Left hindlimb (tissue), 1 donor: Measurements from ENCODE around the gene KCNK10.
"Not testable (repeated sequence)": the region's sequence is repeated elsewhere in the genome, so short reads cannot be mapped to it uniquely, and the experiment has no call there.

Source experiments
- DNase-seq: peaks from one replicate; pipeline ENCODE4 v3.0.0-alpha.2; 2018

KCNK10 gene

DNA sequence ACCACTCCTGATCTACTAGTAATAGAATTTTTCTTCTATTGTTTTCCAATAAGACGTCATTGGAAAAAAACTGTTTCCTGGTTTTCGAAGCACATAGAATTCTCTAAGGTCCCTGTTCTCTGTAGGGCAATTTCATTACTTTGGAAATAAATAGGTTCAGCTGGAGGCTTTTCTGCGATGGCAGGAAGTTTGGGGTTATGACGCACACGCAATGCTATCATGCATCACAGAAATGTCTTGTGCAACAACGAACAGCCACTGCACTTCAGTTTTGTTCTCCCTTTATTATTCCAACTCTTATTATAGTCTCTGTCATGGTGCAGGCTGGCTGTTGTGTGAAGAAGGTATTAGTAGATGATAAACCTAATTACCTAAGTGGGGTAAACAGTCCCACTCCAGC lies 59.0 kb downstream of the KCNK10 start:
- DNase-seq: no peak

DNA sequence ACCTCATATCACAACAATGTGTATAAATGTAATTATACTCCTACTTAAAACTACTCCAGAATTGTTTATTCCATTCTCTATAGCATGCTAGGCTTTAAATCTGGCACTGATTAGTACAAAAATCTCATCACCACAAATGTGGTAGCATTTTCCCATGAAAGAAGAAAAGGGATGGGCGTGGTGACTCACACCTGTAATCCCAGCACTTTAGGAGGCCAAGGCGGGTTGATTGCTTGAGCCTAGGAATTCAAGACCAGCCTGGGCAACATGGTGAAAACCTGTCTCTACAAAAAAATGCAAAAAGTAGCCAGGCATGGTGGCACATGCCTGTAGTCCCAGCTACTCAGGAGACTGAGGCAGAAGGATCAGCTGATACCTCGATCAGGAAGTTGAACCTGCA lies 61.8 kb downstream of the KCNK10 start:
- DNase-seq: not testable (repeated sequence)

GRCh38 chr14:88258021-88258420 lies 65.0 kb downstream of the KCNK10 start:
- DNase-seq: no peak

DNA sequence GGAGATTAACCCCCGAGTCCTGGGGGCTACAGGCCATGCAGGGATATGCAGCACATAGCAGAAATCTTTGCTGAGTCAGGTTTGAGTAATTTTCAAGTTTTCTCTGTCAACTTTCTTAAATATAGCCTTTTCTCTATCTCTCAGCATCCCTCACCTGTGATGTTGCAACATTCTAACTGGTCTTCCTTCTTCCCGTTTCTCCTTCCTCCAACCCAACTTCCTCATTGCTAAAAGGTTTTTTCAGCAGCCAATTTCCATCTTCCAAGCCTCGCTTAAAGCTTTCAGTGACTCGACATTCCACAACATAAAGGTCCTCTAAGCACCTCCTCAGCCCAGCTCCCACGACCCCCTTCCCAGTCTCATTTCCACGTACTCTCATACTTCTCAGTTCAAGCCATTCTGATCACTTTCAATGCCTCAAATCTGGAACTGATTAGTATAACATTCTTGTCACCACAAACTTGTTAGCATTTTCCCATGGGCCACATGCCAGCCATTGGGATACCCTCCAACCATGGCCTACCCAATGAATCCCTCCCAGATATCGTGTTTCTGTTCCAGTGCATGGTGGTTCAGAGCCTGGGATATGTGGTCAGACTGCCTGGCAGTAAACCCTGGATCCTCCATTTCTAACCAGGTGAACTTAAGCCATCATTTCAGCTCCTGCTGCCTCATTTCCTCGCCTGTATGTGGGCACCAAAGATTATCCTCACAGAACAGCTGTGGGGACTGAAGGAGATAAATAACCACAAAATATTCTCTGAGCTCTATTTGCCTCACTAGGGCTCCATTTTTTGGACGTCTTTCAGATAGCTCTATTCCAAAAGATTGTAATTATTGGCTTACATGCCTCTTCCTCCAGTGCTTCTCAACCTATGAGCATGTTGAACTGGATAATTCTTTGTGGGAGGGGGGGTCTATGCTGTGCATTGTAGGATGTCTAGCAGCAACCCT lies 65.8 kb downstream of the KCNK10 start:
- peak; percentile 57 for DNase-seq

GRCh38 chr14:88255798-88256197 lies 67.3 kb downstream of the KCNK10 start:
- no peak for DNase-seq

DNA sequence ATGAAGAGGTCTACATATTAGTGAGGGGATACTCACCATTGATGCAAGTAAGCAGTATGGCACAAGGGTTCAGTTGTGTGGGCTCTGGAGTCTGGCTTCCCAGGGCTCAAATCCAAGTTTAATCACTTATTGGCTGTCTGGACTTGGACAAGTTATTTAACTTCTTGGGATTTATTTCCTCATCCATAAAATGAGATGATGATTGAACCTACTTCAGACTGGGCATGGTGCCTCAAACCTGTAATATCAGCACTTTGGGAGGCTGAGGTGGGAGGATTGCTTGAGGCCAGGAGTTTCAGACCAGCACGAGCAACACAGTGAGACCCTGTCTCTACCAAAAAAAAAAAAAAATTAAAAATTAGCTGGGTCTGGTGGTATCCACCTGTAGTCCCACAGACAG lies 67.9 kb downstream of the KCNK10 start:
- no peak for DNase-seq

DNA sequence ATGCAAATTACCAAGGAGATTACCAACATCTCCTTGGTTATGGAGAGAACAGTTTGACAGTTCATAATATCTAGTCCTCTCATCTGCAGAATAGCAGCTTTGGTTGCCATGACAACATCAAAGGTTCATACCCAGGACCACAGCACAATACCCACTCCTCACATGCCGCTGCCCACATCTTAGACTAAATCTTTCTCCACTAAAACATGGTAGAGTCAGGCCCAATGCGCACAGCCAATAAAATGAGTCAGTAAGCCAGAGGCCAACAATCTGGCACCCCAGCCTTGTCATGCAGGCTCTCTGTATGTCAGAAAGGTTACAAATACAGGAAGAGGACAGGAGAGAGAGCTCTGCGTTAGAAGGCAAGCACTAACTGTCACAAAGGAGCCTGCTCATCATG lies 70.6 kb downstream of the KCNK10 start:
- no peak for DNase-seq

- DNase-seq: no peak
Observed at GRCh38 chr14:88251650-88252049, 71.4 kb downstream of the KCNK10 start.

- DNase-seq: no peak
Observed at GRCh38 chr14:88249266-88249665, 73.8 kb downstream of the KCNK10 start.

- no peak for DNase-seq
Observed at GRCh38 chr14:88248606-88249005, 74.5 kb downstream of the KCNK10 start.

- no peak for DNase-seq
Observed at GRCh38 chr14:88247228-88247627, 75.8 kb downstream of the KCNK10 start.

DNA sequence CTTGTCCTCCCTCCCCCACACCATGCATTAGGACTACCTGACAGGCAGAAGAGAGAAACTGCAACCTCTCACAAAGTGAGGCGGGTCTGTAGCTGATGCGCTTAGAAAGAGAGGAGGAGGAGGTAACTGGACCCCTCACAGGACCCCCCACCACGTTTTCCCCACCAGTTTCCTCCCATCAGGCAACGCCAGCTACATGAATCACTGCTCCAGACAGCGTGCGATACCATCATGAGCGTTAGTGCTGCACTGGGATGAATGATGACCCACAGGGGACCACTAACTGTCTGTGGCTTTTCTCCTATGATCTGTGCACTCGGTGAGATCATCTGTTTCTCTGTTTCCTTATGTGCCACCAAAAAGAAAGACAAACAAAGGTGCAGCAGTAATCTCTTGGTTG lies 77.7 kb downstream of the KCNK10 start:
- DNase-seq: no peak

DNA sequence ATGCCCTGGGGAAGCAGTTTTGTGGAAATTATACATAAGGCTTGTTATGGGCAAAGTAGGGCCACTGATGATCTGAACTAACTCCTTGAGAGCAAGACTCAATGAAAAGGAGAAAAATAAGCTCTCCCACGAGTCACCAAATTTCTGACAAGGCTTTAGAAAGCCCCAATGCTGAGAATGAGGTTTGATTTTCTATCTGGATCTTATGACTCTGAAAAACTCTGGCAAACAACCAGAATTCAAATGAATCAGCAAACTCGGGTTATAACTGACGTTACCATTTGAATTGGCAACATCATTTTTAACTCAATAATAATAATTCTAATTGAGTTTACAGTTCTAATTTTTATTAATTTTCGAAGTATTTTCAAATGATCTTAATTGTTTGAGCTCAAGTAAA lies 79.1 kb downstream of the KCNK10 start:
- no peak for DNase-seq

DNA sequence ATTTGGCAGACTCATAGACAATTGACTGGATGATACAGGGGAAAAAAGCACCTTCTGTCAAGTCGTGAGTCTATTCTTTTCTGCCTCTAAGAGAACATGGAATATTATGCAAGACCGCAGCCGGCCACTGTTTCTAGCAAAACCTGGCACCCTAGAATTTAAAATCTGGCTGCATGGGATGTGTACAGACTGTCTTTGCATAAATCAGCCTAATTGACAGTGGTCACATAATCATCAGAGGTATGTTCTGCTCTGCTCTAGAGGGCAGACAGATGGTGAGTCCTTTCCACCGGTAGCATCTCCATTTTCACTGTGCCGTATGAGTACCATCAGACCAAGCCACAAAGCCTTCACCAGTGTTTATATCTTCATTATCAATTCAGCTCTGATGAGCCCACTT lies 80.6 kb downstream of the KCNK10 start:
- no peak for DNase-seq

DNA sequence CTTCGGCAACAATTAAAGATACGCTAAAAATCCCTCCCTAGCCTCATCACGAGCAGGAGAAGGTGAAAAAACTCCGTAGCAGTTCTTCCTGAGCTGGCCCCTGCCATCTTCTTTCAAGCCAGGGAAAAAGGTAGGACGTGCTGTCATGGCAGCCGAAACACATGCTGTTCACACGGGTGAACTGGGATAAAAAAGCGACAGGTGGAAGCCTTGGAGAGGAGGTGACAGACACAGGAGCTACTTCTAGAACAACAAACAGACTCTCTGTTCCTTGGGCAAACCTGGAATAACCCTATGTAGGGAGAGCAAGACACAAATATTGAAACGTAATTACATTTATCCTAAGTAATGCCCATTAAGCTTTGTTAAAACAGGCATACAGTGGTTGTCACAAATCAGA lies 81.3 kb downstream of the KCNK10 start:
- no peak for DNase-seq

- no peak for DNase-seq
Observed at GRCh38 chr14:88234442-88234841, 88.6 kb downstream of the KCNK10 start.

DNA sequence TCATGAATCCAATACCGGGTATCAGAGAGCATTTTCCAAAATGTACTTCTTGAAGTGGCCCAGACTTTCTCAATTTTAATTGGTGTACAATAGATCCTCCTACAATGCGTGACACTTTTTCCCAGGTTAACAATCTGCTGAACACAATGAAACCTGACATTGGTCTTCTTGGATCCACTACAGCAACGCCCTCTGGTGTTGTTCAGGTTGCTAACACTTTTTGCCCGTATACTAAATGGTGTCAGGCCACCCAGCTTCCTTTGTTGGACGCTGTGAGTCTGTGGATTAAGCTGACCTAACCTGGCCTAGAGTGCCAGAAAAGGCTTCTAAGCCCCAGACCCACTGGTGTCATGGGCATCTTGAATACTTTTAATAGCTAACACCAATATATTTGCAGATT lies 89.2 kb downstream of the KCNK10 start:
- DNase-seq: no peak

DNA sequence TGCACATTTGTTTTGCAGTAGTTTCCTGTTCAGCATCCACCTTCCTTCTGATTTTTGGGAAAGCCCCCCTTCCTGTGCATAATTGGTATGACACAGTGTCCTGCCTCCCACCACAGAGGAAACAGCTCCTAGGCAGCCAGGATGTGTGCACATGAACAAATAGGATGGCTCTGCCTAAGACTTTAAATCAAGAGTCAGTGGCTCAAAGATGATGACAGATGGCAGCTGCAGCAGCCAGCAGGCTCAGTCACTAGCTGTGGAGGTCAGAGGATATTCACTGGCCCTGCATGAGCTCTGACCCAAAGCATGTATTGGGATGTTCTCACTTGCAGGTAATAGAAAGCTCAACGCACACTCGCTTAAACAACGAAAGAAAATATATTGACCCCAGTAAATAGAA lies 90.3 kb downstream of the KCNK10 start:
- DNase-seq: no peak

DNA sequence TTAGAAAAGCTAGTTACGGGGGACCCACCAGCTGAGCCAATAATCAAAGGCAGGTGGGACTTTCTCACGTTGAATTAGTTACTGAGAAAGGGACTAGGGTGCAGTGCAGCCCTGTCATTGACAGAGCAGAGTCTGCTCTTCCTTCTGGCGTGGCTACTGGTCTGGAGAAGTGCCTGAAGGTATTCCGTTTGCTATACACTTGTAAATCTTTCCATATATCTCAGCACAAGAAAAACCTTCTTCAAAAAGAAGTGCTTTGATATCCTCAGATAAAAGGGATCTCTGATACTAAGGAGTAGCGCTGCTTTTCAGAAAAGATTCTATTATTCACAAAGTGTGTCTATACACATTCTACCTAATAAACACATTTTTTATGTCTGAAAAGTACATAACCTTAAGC lies 91.5 kb downstream of the KCNK10 start:
- no peak for DNase-seq

DNA sequence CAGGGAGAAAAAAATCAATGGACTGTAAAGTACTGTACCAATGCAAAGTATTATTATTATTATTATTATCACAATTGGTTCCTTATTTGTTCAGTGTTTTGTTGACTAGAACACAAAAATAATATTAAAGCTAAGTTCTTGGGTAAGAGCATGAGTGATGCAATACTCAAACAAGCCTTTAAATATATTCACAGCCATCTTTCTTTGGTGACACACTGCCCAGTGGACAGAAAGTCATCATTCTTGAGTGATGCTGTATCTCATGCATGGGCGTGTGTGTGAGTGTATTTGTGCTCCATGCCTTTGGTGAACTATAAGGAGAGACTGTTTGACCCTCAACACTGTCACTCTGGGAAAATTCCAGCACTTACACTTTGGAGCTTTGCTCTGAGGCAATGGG lies 93.6 kb downstream of the KCNK10 start:
- no peak for DNase-seq

DNA sequence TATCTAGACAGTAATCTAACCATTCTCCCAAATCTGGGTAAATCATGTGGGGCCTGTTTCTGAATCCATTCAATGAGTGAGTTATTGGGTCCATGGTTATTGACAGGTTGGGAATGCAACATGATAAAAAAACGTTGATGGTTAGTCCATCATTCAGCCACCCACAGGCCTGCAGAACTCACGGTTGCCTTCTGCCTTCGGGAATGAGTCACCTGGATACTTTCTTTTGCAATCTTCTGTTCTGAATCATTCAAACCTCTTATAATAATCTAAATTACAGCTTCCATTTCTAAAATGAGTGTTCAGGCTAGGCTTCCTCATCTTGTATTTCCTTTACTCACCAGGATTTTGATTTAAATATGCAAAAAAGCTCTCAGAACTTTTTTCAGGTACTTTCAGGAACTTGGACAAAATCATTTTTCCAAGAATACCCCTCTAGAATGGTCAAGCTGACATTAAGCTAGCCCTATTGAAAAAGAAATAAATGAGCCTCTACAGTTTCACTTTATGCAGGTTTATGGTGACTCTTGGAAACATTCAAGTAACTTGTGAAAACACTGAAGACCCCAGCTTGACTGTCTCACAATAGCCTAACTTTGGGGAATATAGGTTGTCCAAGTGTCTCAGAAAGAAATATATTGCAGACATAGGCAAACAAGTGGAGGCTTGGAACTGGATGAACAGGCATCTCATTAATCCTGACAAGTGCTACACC lies 94.4 kb downstream of the KCNK10 start:
- DNase-seq: no peak

GRCh38 chr14:88227693-88228092 lies 95.4 kb downstream of the KCNK10 start:
- DNase-seq: no peak

DNA sequence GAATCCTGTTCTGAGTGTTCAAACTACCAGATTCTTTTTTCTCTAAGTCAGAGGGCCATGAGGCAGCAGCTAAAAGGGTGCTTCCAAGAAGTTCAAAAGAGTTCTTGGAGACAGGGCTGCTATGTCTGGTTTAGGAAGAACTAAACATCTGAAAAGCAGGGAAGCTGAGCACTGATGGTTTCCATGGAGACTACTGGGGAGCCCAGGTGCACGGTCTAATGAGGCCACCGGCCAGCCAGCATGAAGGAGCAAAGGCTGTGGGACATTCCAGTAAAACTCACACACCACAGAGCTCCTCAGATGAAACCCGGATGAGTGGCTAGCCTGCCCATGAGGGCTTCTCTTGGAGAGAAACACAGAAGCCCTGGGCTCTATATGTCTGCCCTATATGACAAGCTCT lies 97.3 kb downstream of the KCNK10 start:
- no peak for DNase-seq
